ENCODE measurements around the gene HHAT.

- TF ChIP-seq EZH2 (IDR thresholded peaks at IDR 0.05; ENCODE audit: borderline replicate concordance, low read depth, low read length, severe bottlenecking) = no peak
- no peak for TF ChIP-seq CTCF (IDR thresholded peaks at IDR 0.05; ENCODE audit: borderline replicate concordance, extremely low read depth, low read length, poor library complexity, severe bottlenecking)
Observed at GRCh38 chr1:210361665-210362064, 33.0 kb downstream of the HHAT start.
